MM.1S (cell line): ENCODE results near the gene TAB2.

ENCODE experiments used
- DNase-seq: peaks from one replicate; pipeline ENCODE4 v3.0.0-alpha.2; 2015
- H2AFZ ChIP-seq: fragments of 300-600 bp; sonication (generic); 2 replicates; pipeline ENCODE4 v1.6.0; 2016; ENCODE audit warnings: antibody characterized with exemption, low read length
- H3F3A ChIP-seq: fragments of 300-600 bp; sonication (generic); 2 replicates; pipeline ENCODE4 v1.6.1; 2016; ENCODE audit warnings: mild to moderate bottlenecking, antibody characterized with exemption, low read length, moderate library complexity, mixed read lengths; ENCODE audit not compliant: insufficient read depth
- H3K27ac ChIP-seq: fragments of 300-600 bp; sonication (generic); 2 replicates; pipeline ENCODE4 v1.5.1; 2016; ENCODE audit warnings: mild to moderate bottlenecking, low read length
- H3K27me3 ChIP-seq: fragments of 300-600 bp; sonication (generic); replicated peaks from 2 replicates; pipeline ENCODE4 v1.6.0; 2016; ENCODE audit warnings: low read length; ENCODE audit not compliant: insufficient read depth
- H3K36me3 ChIP-seq: fragments of 300-600 bp; sonication (generic); replicated peaks from 2 replicates; pipeline ENCODE4 v1.6.1; 2016; ENCODE audit warnings: mild to moderate bottlenecking, low read length, mixed read lengths; ENCODE audit not compliant: insufficient read depth
- H3K4me1 ChIP-seq: fragments of 300-600 bp; sonication (generic); 2 replicates; pipeline ENCODE4 v1.6.1; 2016; ENCODE audit warnings: low read length, mixed read lengths
- H3K4me2 ChIP-seq: fragments of 300-600 bp; sonication (generic); 2 replicates; pipeline ENCODE4 v1.6.0; 2016; ENCODE audit warnings: low read depth, low read length
- H3K4me3 ChIP-seq: fragments of 300-600 bp; sonication (generic); 2 replicates; pipeline ENCODE4 v1.5.1; 2016; ENCODE audit warnings: low read length, mixed read lengths
- H3K79me2 ChIP-seq: fragments of 300-600 bp; sonication (generic); 2 replicates; pipeline ENCODE4 v1.6.1; 2016; ENCODE audit warnings: mixed run types, low read length, mixed read lengths
- H3K9ac ChIP-seq: fragments of 300-600 bp; sonication (generic); 2 replicates; pipeline ENCODE4 v1.6.1; 2016; ENCODE audit warnings: low read length, mixed read lengths
- H3K9me2 ChIP-seq: fragments of 300-600 bp; sonication (generic); replicated peaks from 2 replicates; pipeline ENCODE4 v1.6.1; 2016; ENCODE audit warnings: mild to moderate bottlenecking, low read length, mixed read lengths; ENCODE audit not compliant: insufficient read depth
- H3K9me3 ChIP-seq: fragments of 300-600 bp; sonication (generic); replicated peaks from 2 replicates; pipeline ENCODE4 v1.6.1; 2016; ENCODE audit warnings: mild to moderate bottlenecking, low read length, mixed read lengths; ENCODE audit not compliant: insufficient read depth
- H4K20me1 ChIP-seq: fragments of 300-600 bp; sonication (generic); 2 replicates; pipeline ENCODE4 v1.6.1; 2016; ENCODE audit warnings: mild to moderate bottlenecking, low read length, moderate library complexity, mixed read lengths; ENCODE audit not compliant: insufficient read depth
- EZH2 ChIP-seq: fragments of 300-600 bp; sonication (generic); optimal IDR thresholded peaks from 2 replicates; pipeline ENCODE3; 2017; ENCODE audit warnings: low read depth, mild to moderate bottlenecking, antibody characterized with exemption, low read length, mixed read lengths
- EZH2phosphoT487 ChIP-seq: fragments of 300-600 bp; sonication (generic); IDR thresholded peaks from 2 replicates; pipeline ENCODE4 v1.6.1; 2018; ENCODE audit warnings: antibody characterized with exemption, low read length
- TF ChIP-seq, protein P1 (sequence below): fragments of 300-600 bp; sonication (generic); IDR thresholded peaks from 2 replicates; pipeline ENCODE4 v1.5.1; 2016; ENCODE audit warnings: antibody characterized with exemption, low read length, mixed read lengths

The TAB2 gene

DNA sequence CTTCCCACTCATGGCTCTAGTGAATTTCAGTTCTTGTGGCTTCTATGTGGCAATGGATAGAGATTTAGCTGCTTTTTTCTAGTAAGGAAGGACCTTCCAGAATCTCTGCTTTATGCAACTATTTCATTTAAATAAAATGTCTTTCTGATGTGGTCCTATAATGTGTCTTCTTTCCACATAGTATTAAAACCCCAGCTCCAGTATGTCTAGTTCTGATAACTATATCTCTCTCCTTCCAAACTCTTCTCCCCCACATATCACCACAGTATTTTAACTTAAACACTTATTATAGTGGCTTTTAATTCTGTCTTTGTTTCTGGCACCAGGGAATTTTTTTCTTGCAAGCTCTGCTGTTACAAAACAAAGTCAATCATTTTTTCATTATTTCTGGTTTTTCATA lies 41.9 kb downstream of the TAB2 start:
- H3K4me3 ChIP-seq: no peak overlapping the region
- H3K9me2 ChIP-seq: no peaks in the 10 kb centered on the region
- H3K27me3 ChIP-seq: no peaks in the 10 kb centered on the region
- H4K20me1 ChIP-seq: no peaks in the 10 kb centered on the region
- H3K79me2 ChIP-seq: peaks cover 64% of the 10 kb centered on the region
- DNase-seq: no peak
- no peaks in the 10 kb centered on the region for H3K4me1 ChIP-seq
- H3F3A ChIP-seq: no peaks in the 10 kb centered on the region
- no peak overlapping the region for H2AFZ ChIP-seq
- TF ChIP-seq EZH2phosphoT487 (no peak), EZH2 (no peak)
- TF ChIP-seq, protein P1, sequence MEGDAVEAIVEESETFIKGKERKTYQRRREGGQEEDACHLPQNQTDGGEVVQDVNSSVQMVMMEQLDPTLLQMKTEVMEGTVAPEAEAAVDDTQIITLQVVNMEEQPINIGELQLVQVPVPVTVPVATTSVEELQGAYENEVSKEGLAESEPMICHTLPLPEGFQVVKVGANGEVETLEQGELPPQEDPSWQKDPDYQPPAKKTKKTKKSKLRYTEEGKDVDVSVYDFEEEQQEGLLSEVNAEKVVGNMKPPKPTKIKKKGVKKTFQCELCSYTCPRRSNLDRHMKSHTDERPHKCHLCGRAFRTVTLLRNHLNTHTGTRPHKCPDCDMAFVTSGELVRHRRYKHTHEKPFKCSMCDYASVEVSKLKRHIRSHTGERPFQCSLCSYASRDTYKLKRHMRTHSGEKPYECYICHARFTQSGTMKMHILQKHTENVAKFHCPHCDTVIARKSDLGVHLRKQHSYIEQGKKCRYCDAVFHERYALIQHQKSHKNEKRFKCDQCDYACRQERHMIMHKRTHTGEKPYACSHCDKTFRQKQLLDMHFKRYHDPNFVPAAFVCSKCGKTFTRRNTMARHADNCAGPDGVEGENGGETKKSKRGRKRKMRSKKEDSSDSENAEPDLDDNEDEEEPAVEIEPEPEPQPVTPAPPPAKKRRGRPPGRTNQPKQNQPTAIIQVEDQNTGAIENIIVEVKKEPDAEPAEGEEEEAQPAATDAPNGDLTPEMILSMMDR: no peak
- H3K9me3 ChIP-seq: no peaks in the 10 kb centered on the region
- H3K4me2 ChIP-seq: peak overlapping the region; percentile 29; the same call in 1 of the 2 replicates
- no peaks in the 10 kb centered on the region for H3K36me3 ChIP-seq
- no peak overlapping the region for H3K9ac ChIP-seq
- H3K27ac ChIP-seq: no peak overlapping the region

DNA sequence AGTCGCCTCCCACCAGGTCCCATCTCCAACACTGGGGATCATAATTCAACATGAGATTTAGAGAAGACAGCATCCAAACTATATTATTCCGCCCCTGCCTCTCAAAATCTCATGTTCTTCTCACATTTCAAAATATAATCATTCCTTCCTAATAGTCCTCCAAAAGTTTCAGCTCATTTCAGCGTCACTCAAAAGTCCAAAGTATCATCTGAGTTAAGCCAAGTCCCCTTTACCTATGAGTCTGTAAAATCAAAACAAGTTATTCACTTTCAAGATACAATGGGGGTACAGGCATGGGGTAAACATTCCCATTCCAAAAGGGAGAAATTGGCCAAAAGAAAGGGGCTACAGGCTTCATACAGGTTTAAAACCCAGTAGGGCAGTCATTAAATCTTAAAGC lies 43.0 kb downstream of the TAB2 start:
- DNase-seq: no peak
- Histone ChIP-seq H3K9me2 (no peaks in the 10 kb centered on the region), H3K4me1 (no peaks in the 10 kb centered on the region), H3F3A (no peaks in the 10 kb centered on the region), H3K27me3 (no peaks in the 10 kb centered on the region), H3K79me2 (peaks cover 73% of the 10 kb centered on the region), H3K36me3 (no peaks in the 10 kb centered on the region), H3K9me3 (no peaks in the 10 kb centered on the region), H3K27ac (no peak overlapping the region), H4K20me1 (no peaks in the 10 kb centered on the region), H3K4me2 (no peak overlapping the region), H2AFZ (no peak overlapping the region), H3K4me3 (no peak overlapping the region), H3K9ac (no peak overlapping the region)
- TF ChIP-seq EZH2phosphoT487 (no peak), EZH2 (no peak)
- TF ChIP-seq, protein P1: no peak

DNA sequence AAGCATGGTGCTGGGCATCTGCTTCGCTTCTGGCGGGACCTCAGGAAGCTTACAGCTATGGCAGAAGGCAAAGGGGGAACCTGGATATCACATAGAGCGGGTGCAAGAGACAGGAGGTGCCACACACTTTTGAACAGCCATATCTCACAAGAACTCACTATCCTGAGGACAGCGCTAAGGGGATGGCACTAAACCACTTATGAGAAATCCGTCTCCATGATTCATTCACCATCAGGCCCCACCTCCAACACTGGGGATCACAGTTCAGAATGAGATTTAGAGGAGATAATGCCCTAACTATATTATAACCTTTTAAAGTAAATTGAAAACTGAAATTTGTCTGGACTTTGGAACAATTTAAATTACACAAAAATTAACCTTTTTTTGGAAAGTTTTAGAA lies 44.8 kb downstream of the TAB2 start:
- Histone ChIP-seq H3K9me2 (no peaks in the 10 kb centered on the region), H3F3A (no peaks in the 10 kb centered on the region), H4K20me1 (no peaks in the 10 kb centered on the region), H2AFZ (no peak overlapping the region), H3K36me3 (no peaks in the 10 kb centered on the region), H3K27me3 (no peaks in the 10 kb centered on the region), H3K9ac (no peak overlapping the region), H3K4me2 (no peak overlapping the region), H3K4me3 (no peak overlapping the region), H3K4me1 (peaks cover 3% of the 10 kb centered on the region; the same call in 1 of the 2 replicates), H3K9me3 (no peaks in the 10 kb centered on the region), H3K27ac (no peak overlapping the region), H3K79me2 (peaks cover 69% of the 10 kb centered on the region)
- no peak for DNase-seq
- TF ChIP-seq EZH2phosphoT487 (no peak), EZH2 (no peak)
- TF ChIP-seq, protein P1: no peak

DNA sequence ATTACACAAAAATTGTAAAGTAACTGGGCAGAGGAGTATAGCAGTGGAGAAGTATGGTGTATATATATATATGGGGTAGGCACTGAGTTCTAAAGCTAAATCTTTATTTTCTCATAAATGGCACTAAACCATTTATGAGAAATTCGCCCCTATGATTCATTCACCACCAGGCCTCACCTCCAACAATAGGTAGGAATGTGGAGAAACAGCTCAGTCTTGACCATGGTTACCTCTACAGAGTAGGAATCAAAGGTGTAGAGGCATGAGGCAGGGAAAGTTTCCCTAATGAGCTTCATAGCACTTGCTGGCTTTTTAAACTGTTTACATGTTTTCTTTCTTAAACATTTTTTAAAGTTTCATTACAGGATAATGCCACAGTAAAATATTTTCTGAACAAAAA lies 45.6 kb downstream of the TAB2 start:
- no peaks in the 10 kb centered on the region for H3K36me3 ChIP-seq
- no peaks in the 10 kb centered on the region for H4K20me1 ChIP-seq
- peaks cover 71% of the 10 kb centered on the region for H3K79me2 ChIP-seq
- TF ChIP-seq EZH2 (no peak), EZH2phosphoT487 (no peak)
- TF ChIP-seq, protein P1: no peak
- H3K27me3 ChIP-seq: no peaks in the 10 kb centered on the region
- no peak overlapping the region for H3K27ac ChIP-seq
- H3K9ac ChIP-seq: no peak overlapping the region
- H3K4me1 ChIP-seq: peaks cover 11% of the 10 kb centered on the region; the same call in 1 of the 2 replicates
- no peak overlapping the region for H2AFZ ChIP-seq
- no peak overlapping the region for H3K4me3 ChIP-seq
- no peak for DNase-seq
- no peaks in the 10 kb centered on the region for H3K9me2 ChIP-seq
- no peak overlapping the region for H3K4me2 ChIP-seq
- H3F3A ChIP-seq: no peaks in the 10 kb centered on the region
- no peaks in the 10 kb centered on the region for H3K9me3 ChIP-seq
